Transverse colon (tissue), 4 donors: Measurements from ENCODE around the gene CDX1.

Experiments
- EP300 ChIP-seq: sonication (generic); formaldehyde crosslinking; IDR thresholded peaks from one replicate; pipeline ENCODE4 v1.6.1; 2017; ENCODE audit warnings: antibody characterized with exemption, low read depth
- POLR2A ChIP-seq: fragments of 450-650 bp; IDR thresholded peaks from one replicate; pipeline ENCODE4 v1.6.1; 2016; ENCODE audit warnings: antibody characterized with exemption, mild to moderate bottlenecking, moderate library complexity
- POLR2AphosphoS5 ChIP-seq, 3 donors: sonication (generic); formaldehyde crosslinking; IDR thresholded peaks; one replicate each; pipeline ENCODE4 v1.6.1; 2016; ENCODE audit warnings: antibody characterized with exemption in 3 of 3
- TF ChIP-seq, protein P1 (sequence below), 5 experiments: fragments of 200-600 bp in 3 of 5; fragments of 450-650 bp in 2 of 5; sonication (generic) in 3 of 5; IDR thresholded peaks; 1 replicate in 2 of 5; 2 replicates in 3 of 5; pipeline ENCODE4 v1.5.1; 2016 to 2017; ENCODE audit warnings: antibody characterized with exemption in 5 of 5, inconsistent platforms in 3 of 5, mild to moderate bottlenecking in 2 of 5, moderate library complexity in 1 of 5

DNA sequence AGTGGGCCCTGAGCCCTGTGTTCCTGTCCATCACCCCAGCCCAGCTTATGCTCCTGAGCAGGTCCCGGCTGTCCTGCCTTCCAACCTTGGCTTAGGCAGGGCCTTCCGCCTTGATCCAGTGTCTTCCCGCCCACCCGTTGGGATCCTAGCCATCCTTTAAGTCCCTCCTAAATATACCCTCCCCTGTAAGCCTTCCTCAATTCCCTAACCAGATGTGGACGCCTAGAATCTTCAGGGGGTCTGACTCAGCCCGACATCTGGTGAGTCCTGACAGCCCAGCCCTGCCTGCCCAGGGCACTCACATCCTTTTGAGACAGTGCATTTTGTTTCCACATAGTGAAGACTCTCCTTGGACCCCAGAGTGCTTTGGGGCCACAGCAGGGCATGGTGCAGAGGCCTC, 47.0 kb downstream of the CDX1 start:
- TF ChIP-seq, protein P1, sequence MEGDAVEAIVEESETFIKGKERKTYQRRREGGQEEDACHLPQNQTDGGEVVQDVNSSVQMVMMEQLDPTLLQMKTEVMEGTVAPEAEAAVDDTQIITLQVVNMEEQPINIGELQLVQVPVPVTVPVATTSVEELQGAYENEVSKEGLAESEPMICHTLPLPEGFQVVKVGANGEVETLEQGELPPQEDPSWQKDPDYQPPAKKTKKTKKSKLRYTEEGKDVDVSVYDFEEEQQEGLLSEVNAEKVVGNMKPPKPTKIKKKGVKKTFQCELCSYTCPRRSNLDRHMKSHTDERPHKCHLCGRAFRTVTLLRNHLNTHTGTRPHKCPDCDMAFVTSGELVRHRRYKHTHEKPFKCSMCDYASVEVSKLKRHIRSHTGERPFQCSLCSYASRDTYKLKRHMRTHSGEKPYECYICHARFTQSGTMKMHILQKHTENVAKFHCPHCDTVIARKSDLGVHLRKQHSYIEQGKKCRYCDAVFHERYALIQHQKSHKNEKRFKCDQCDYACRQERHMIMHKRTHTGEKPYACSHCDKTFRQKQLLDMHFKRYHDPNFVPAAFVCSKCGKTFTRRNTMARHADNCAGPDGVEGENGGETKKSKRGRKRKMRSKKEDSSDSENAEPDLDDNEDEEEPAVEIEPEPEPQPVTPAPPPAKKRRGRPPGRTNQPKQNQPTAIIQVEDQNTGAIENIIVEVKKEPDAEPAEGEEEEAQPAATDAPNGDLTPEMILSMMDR (IDR thresholded peaks at IDR 0.05): no peak
- TF ChIP-seq POLR2AphosphoS5 (IDR thresholded peaks at IDR 0.05) (no peak), POLR2A (no peak), EP300 (no peak)
